ENCODE measurements around the gene XIRP2.
"Not testable (repeated sequence)": the region's sequence is repeated elsewhere in the genome, so short reads cannot be mapped to it uniquely, and the experiment has no call there.

The XIRP2 gene

GRCh38 chr2:167052825-167053224, 164.5 kb downstream of the XIRP2 start:
- DNase-seq, result no peak

GRCh38 chr2:167054881-167055280, 166.6 kb downstream of the XIRP2 start:
- no peak for DNase-seq

- DNase-seq, result no peak
Measured at GRCh38 chr2:167057446-167057845, 169.2 kb downstream of the XIRP2 start.

- no peak for DNase-seq
Measured at GRCh38 chr2:167059173-167059572, 170.9 kb downstream of the XIRP2 start.

- DNase-seq, result no peak
Measured at GRCh38 chr2:167069855-167070254, 181.6 kb downstream of the XIRP2 start.

DNA sequence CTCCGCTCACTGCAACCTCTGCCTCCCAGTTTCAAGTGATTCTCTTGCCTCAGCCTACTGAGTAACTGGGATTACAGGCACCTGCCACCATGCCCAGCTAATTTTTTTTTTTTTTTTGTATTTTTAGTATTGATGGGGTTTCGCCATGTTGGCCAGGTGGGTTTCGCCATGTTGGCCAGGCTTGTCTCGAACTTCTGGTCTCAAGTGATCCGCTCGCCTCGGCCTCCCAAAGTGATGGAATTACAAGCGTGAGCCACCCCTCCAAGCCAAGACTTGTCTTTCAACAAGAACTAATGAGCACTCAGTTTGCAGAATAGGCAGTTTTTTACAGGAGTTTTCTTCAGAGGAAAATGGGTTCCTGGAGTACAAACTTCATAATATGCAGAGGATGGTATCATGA, 187.4 kb downstream of the XIRP2 start:
- DNase-seq, result not testable (repeated sequence)

GRCh38 chr2:167098931-167099330, 210.7 kb downstream of the XIRP2 start:
- DNase-seq, result not testable (repeated sequence)

DNA sequence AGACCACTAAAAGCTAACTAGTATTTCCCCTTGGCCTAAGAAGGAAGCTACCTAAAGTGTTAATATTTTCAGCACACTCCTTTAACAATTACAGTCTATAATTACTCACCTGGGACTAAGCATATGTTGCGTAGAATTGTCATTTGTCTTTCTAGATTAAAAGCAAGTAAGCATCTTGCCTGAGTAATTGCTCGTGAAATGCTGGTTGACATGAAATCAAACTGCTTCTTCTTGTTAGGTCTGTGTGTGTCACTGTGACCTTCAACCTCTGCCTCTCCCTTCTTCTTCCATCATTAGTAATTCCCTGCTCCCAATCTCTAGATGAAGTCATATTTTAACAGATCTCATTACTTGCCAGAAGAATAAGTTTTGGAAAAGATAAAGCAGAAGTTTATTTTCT, 212.2 kb downstream of the XIRP2 start:
- DNase-seq, result no peak

GRCh38 chr2:167103028-167103756, 214.9 kb downstream of the XIRP2 start:
- DNase-seq, result no peak

GRCh38 chr2:167103757-167104133, 215.5 kb downstream of the XIRP2 start:
- DNase-seq, result no peak

GRCh38 chr2:167104691-167105090, 216.4 kb downstream of the XIRP2 start:
- no peak for DNase-seq

DNA sequence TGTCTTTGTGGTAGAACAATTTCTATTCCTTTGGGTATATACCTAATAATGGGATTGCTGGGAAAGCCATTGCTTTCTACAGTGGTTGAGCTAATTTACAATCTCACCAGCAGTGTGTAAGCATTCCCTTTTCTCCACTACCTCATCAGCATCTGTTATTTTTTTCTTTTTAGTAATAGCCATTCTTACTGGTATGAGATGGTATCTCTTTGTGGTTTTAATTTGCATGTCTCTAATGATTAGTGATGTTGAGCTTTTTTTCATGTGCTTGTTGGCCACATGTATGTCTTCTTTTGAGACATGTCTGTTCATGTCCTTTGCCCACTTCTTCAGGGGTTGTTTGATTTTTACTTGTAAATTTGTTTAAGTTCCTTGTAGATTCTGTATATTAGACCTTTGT, 221.4 kb downstream of the XIRP2 start:
- not testable (repeated sequence) for DNase-seq

GRCh38 chr2:167110345-167110744, 222.1 kb downstream of the XIRP2 start:
- no peak for DNase-seq

- no peak for DNase-seq
Measured at GRCh38 chr2:167114018-167114417, 225.7 kb downstream of the XIRP2 start.

DNA sequence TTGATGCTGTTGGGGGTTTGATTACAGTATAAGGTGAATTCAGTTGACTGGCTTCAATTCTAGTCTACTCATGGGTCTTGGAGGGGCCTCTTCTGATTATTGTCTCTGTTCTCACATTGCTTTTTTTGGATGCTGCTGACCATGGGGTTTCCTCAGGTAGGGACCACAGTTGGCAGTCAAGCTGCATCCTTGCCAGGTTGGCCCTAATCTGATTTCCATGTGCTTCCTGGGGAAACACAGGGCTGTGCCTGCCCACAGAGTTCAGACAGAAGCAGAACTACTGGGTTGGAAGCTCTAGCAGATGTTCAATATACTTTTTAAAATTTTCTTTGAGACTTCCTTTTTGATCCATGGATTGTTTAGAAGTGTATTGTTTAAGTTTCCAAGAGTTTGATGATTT, 227.3 kb downstream of the XIRP2 start:
- no peak for DNase-seq

DNA sequence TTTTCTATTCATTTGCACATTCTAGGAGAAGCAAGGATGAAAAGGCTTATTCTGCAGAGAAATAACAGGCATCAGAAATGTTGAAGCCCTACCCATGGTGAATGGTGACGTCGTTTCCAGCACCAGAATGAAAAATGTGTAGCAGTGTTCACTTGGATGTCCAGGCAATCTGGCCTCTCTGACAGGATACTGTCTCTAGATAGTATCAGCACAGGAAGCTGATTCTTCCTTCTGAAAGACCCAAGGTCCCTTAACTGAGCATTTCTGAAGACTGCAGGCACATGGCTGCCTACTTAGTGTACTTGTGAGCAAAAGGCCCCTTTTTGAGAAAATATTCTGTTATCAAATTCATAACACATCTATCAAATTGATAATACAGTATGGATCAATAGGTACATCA, 234.1 kb downstream of the XIRP2 start:
- DNase-seq, result no peak

DNA sequence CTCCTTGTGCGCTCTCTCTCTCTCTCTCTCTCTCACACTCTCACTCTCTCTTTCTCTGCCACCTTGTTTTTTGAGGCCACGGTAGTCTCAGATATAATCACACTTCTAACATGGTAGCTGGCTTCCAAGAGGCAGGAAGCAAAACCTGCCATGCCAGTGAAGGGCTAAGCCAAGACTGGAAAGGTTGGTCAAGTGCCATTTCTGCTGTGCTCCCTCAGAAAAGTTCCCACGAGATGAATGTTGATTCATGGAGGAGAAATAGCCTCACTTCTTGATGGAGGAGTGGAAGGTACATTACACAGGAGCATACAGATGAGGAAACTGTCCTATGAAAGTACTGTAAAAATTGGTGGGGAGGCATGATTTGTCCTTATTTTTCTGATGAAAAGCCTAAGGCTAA, 237.9 kb downstream of the XIRP2 start:
- DNase-seq, result no peak

GRCh38 chr2:167127135-167127534, 238.9 kb downstream of the XIRP2 start:
- DNase-seq, result no peak

GRCh38 chr2:167128130-167128529, 239.8 kb downstream of the XIRP2 start:
- no peak for DNase-seq

DNA sequence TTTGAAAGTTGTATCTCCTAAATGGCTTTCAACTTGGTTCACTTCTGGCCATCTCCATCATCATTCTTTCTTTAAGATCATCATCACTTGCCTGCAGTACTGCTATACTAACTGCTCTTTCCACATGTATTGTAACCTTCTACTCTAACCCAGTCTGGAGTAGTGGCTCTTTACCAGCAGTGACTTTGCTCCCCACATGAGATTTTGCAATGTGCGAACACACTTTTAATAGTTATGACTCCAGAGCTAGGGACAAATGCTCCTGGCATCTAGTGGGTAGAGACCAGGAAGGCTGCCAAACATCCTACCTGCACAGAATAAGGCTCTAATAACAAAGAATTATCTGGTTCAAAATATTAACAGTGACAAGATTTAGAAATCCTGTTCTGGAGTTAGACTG, 243.8 kb downstream of the XIRP2 start:
- no peak for DNase-seq

DNA sequence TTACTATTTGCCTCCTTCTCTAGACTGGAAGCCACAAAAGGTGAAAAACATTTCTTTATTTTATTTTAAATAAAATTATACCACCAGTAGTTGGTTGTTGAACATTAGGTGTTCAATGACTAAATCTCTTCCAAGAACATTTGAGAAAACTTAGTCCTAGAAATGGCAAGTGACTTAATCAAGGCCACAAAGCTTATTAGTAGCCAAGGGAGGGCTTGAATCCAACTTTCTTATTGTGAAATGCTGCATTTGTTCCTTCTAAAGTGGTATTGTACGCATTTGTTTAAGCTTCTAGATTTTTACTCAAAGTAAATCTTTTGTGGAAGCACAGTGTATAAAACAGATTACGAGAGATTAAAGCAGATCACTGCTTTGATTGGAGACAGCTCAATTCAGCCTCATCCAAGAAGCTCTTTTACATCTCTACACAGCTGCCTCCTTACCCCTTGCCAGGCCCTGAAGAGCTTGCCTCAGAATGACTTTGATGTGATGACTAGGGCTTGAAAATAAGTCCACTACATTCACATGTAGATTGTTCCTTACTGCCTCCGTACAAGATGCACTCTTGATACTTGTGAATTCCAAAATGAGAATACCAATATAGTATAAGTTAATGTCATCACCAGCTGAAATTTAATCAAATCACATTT, 244.8 kb downstream of the XIRP2 start:
- no peak for DNase-seq

- DNase-seq, result no peak
Measured at GRCh38 chr2:167133614-167134013, 245.3 kb downstream of the XIRP2 start.

DNA sequence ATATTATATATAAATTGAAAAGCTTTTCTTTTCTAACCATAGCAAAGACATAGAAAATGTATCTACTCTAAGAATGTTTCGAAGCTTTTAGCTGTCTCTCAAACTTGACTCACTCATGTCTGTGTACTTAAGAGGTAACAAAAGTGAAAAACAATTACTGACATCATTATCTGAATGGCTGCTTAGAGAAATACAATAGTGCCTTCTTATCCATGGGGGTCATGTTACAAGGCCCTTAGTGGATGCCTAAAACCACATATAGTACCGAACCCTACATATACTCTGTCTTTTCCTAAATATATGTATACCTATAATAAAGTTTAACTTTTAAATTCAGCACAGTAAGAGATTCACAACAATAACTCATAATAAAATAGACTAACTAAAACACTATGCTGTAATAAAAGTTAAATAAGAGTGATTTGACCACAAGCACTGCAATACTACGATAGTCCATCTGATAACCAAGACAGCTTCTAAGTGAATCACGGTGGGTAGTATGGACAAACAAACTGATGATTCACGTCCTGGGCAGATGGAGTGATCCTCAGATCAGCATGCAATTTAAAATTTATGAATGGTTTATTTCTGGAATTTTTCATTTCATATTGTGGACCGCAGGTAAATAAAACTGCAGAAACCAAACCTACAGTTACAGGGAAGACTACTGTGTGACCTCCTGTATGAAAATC, 246.2 kb downstream of the XIRP2 start:
- no peak for DNase-seq

DNA sequence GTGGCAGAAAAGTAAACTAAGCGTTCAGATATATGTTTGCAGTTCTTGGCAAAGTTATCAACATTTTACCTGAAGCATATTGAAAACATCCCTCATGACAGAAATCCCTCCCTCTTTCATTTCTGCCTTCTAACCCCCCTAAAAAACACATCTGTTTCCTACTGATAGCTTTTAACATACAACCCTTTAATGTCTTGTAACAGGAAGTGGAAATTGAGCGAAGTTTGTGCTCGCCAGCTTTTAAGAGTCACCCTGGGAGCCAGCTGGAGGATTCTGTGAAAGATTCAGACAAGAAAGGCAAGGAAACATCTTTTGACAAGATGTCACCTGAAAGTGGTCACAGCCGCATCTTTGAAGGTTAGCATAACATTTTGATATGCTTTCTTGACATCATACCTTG, 247.4 kb downstream of the XIRP2 start:
- no peak for DNase-seq
